ENCODE results near the gene TMEM187.

DNA sequence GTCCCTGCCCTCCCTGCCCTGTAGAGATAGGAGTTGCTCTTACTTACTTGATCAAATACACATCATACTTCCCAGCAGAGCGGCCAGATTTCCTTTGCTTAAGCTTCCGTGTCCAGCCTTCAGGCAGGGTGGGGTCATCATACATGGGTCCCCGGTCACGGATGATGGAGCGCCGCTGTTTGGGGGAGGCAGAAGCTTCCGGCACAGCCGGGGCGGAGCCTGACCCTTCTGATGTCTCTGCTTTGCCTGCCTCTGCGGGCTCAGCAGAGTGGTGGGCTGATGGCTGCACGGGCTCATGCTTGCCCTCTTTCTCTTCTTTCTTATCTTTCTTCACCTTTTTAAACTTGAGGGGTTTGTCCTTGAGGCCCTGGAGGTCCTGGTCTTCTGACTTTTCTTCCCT is 59.6 kb downstream of the TMEM187 start:
- TF ChIP-seq, protein P1, sequence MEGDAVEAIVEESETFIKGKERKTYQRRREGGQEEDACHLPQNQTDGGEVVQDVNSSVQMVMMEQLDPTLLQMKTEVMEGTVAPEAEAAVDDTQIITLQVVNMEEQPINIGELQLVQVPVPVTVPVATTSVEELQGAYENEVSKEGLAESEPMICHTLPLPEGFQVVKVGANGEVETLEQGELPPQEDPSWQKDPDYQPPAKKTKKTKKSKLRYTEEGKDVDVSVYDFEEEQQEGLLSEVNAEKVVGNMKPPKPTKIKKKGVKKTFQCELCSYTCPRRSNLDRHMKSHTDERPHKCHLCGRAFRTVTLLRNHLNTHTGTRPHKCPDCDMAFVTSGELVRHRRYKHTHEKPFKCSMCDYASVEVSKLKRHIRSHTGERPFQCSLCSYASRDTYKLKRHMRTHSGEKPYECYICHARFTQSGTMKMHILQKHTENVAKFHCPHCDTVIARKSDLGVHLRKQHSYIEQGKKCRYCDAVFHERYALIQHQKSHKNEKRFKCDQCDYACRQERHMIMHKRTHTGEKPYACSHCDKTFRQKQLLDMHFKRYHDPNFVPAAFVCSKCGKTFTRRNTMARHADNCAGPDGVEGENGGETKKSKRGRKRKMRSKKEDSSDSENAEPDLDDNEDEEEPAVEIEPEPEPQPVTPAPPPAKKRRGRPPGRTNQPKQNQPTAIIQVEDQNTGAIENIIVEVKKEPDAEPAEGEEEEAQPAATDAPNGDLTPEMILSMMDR (IDR thresholded peaks at IDR 0.05) = no peak
- TF ChIP-seq EP300 (IDR thresholded peaks at IDR 0.05) (no peak), POLR2AphosphoS5 (IDR thresholded peaks at IDR 0.05) (no peak)
